Activated CD4-positive, alpha-beta T cell treated with anti-CD3 and anti-CD28 coated beads, Interleukin-2, amount 10 ng/mL, durations not matched to agents 24 days and 14 days (primary cell): ENCODE data around the gene MYO5C. TPM values are rescaled to one million over a fixed set of nuclear protein-coding genes. Genes with fewer than 3 reads are reported as not detected.

Experiments
- DNase-seq: peaks from one replicate; pipeline ENCODE4 v3.0.0; 2022
- H3K27ac Mint-ChIP-seq: one replicate; pipeline ENCODE4 v1.8.0; 2022; ENCODE audit warnings: mild to moderate bottlenecking, mixed read lengths
- H3K27me3 Mint-ChIP-seq: one replicate; pipeline ENCODE4 v1.8.0; 2022; ENCODE audit warnings: mixed read lengths
- H3K36me3 Mint-ChIP-seq: one replicate; pipeline ENCODE4 v1.8.0; 2022; ENCODE audit warnings: low read depth, mild to moderate bottlenecking, mixed read lengths
- H3K4me1 Mint-ChIP-seq: one replicate; pipeline ENCODE4 v1.8.0; 2021; ENCODE audit warnings: mixed read lengths
- H3K4me3 Mint-ChIP-seq: one replicate; pipeline ENCODE4 v1.8.0; 2022; ENCODE audit warnings: mild to moderate bottlenecking, moderate library complexity, mixed read lengths
- H3K9me3 Mint-ChIP-seq: one replicate; pipeline ENCODE4 v1.8.0; 2021; ENCODE audit warnings: mixed read lengths
- intact Hi-C: fragments of 100-400 bp; cut with micrococcal nuclease; formaldehyde crosslinking; loops from one replicate; pipeline ENCODE4 v1.15.1; 2023
- total RNA-seq: library from RNA; stranded (reverse); gene quantifications from 2 replicates; pipeline ENCODE4 v1.2.3, GENCODE V29; 2022

The MYO5C gene
- total RNA-seq, 1 donor from 2014 or later, result 0.30 TPM

- H3K4me1 Mint-ChIP-seq, result peaks cover 24% of the 10 kb centered on the region
- intact Hi-C loops, result no loop called here
Observed at GRCh38 chr15:52220251-52220650, 75.4 kb downstream of the MYO5C start.

GRCh38 chr15:52218816-52219215, 76.8 kb downstream of the MYO5C start:
- no peaks in the 10 kb centered on the region for H3K27me3 Mint-ChIP-seq
- no peak overlapping the region for H3K4me3 Mint-ChIP-seq
- H3K4me1 Mint-ChIP-seq, result peaks cover 23% of the 10 kb centered on the region
- H3K27ac Mint-ChIP-seq, result no peak overlapping the region
- DNase-seq, result no peak
- no peaks in the 10 kb centered on the region for H3K9me3 Mint-ChIP-seq
- intact Hi-C loops, result no loop called here
- H3K36me3 Mint-ChIP-seq, result no peaks in the 10 kb centered on the region

More at GRCh38 chr15:52220251-52220650, 75.4 kb downstream of the MYO5C start:
- DNase-seq, result no peak
- no peak overlapping the region for H3K27ac Mint-ChIP-seq
- no peaks in the 10 kb centered on the region for H3K9me3 Mint-ChIP-seq
- H3K27me3 Mint-ChIP-seq, result no peaks in the 10 kb centered on the region
- H3K36me3 Mint-ChIP-seq, result no peaks in the 10 kb centered on the region
- H3K4me3 Mint-ChIP-seq, result no peak overlapping the region

GRCh38 chr15:52218371-52218770, 77.2 kb downstream of the MYO5C start:
- Mint-ChIP-seq H3K27ac (no peak overlapping the region), H3K4me1 (peaks cover 24% of the 10 kb centered on the region), H3K27me3 (no peaks in the 10 kb centered on the region), H3K4me3 (no peak overlapping the region), H3K9me3 (no peaks in the 10 kb centered on the region), H3K36me3 (no peaks in the 10 kb centered on the region)
- no peak for DNase-seq
- intact Hi-C loops, result no loop called here

GRCh38 chr15:52217186-52217585, 78.4 kb downstream of the MYO5C start:
- H3K36me3 Mint-ChIP-seq, result no peaks in the 10 kb centered on the region
- no peak overlapping the region for H3K4me3 Mint-ChIP-seq
- no peak overlapping the region for H3K27ac Mint-ChIP-seq
- H3K27me3 Mint-ChIP-seq, result peaks cover under 1% of the 10 kb centered on the region
- DNase-seq, result peak; percentile 70
- H3K4me1 Mint-ChIP-seq, result peaks cover 20% of the 10 kb centered on the region
- H3K9me3 Mint-ChIP-seq, result no peaks in the 10 kb centered on the region
- intact Hi-C loops, result no loop called here

GRCh38 chr15:52214553-52214952, 81.1 kb downstream of the MYO5C start:
- Mint-ChIP-seq H3K27me3 (peaks cover 2% of the 10 kb centered on the region), H3K36me3 (no peaks in the 10 kb centered on the region), H3K9me3 (no peaks in the 10 kb centered on the region), H3K4me3 (no peak overlapping the region), H3K27ac (no peak overlapping the region), H3K4me1 (peaks cover 10% of the 10 kb centered on the region)
- no peak for DNase-seq
- intact Hi-C loops, result no loop called here

GRCh38 chr15:52213206-52213605, 82.4 kb downstream of the MYO5C start:
- no peak overlapping the region for H3K27ac Mint-ChIP-seq
- H3K9me3 Mint-ChIP-seq, result no peaks in the 10 kb centered on the region
- no peaks in the 10 kb centered on the region for H3K36me3 Mint-ChIP-seq
- intact Hi-C loops, result no loop called here
- no peak for DNase-seq
- H3K4me3 Mint-ChIP-seq, result no peak overlapping the region
- H3K4me1 Mint-ChIP-seq, result peaks cover 11% of the 10 kb centered on the region
- peaks cover 4% of the 10 kb centered on the region for H3K27me3 Mint-ChIP-seq

GRCh38 chr15:52208306-52208946, 87.2 kb downstream of the MYO5C start:
- H3K4me1 Mint-ChIP-seq, result peaks cover 6% of the 10 kb centered on the region
- no peaks in the 10 kb centered on the region for H3K9me3 Mint-ChIP-seq
- H3K4me3 Mint-ChIP-seq, result no peak overlapping the region
- no peak overlapping the region for H3K27ac Mint-ChIP-seq
- DNase-seq, result peak; percentile 93
- H3K36me3 Mint-ChIP-seq, result no peaks in the 10 kb centered on the region
- peaks cover 4% of the 10 kb centered on the region for H3K27me3 Mint-ChIP-seq
- intact Hi-C loops, result loop anchor here (2.0 kb wide), 2 partner anchors 18 to 26 kb away; no protein-coding TSS in a partner anchor

GRCh38 chr15:52207191-52207590, 88.4 kb downstream of the MYO5C start:
- Mint-ChIP-seq H3K4me3 (no peak overlapping the region), H3K36me3 (no peaks in the 10 kb centered on the region), H3K27ac (no peak overlapping the region), H3K4me1 (peaks cover 4% of the 10 kb centered on the region), H3K9me3 (no peaks in the 10 kb centered on the region), H3K27me3 (peaks cover 3% of the 10 kb centered on the region)
- DNase-seq, result no peak
- intact Hi-C loops, result no loop called here

GRCh38 chr15:52206446-52206845, 89.2 kb downstream of the MYO5C start:
- intact Hi-C loops, result no loop called here
- no peak overlapping the region for H3K4me3 Mint-ChIP-seq
- no peak overlapping the region for H3K27ac Mint-ChIP-seq
- H3K27me3 Mint-ChIP-seq, result peaks cover 2% of the 10 kb centered on the region
- DNase-seq, result no peak
- H3K9me3 Mint-ChIP-seq, result no peaks in the 10 kb centered on the region
- H3K36me3 Mint-ChIP-seq, result no peaks in the 10 kb centered on the region
- peaks cover 2% of the 10 kb centered on the region for H3K4me1 Mint-ChIP-seq

- no peaks in the 10 kb centered on the region for H3K9me3 Mint-ChIP-seq
- no peak overlapping the region for H3K27ac Mint-ChIP-seq
- H3K4me1 Mint-ChIP-seq, result peaks cover 2% of the 10 kb centered on the region
- intact Hi-C loops, result no loop called here
- H3K27me3 Mint-ChIP-seq, result peaks cover 6% of the 10 kb centered on the region
- DNase-seq, result no peak
- no peak overlapping the region for H3K4me3 Mint-ChIP-seq
- no peaks in the 10 kb centered on the region for H3K36me3 Mint-ChIP-seq
Observed at GRCh38 chr15:52204657-52205056, 90.9 kb downstream of the MYO5C start.

- H3K4me1 Mint-ChIP-seq, result no peaks in the 10 kb centered on the region
- no peak for DNase-seq
- H3K36me3 Mint-ChIP-seq, result no peaks in the 10 kb centered on the region
- intact Hi-C loops, result no loop called here
- H3K27ac Mint-ChIP-seq, result no peak overlapping the region
- peaks cover 6% of the 10 kb centered on the region for H3K27me3 Mint-ChIP-seq
- H3K9me3 Mint-ChIP-seq, result no peaks in the 10 kb centered on the region
- no peak overlapping the region for H3K4me3 Mint-ChIP-seq
Observed at GRCh38 chr15:52200831-52201365, 94.7 kb downstream of the MYO5C start.

GRCh38 chr15:52199271-52199670, 96.3 kb downstream of the MYO5C start:
- Mint-ChIP-seq H3K27me3 (peaks cover 8% of the 10 kb centered on the region), H3K27ac (no peak overlapping the region), H3K4me1 (no peaks in the 10 kb centered on the region), H3K4me3 (no peak overlapping the region), H3K36me3 (no peaks in the 10 kb centered on the region), H3K9me3 (no peaks in the 10 kb centered on the region)
- no peak for DNase-seq
- intact Hi-C loops, result no loop called here

GRCh38 chr15:52196891-52197290, 98.7 kb downstream of the MYO5C start:
- DNase-seq, result no peak
- intact Hi-C loops, result no loop called here
- Mint-ChIP-seq H3K27ac (no peak overlapping the region), H3K9me3 (no peaks in the 10 kb centered on the region), H3K27me3 (peaks cover 9% of the 10 kb centered on the region), H3K4me1 (no peaks in the 10 kb centered on the region), H3K4me3 (no peak overlapping the region), H3K36me3 (no peaks in the 10 kb centered on the region)

GRCh38 chr15:52193791-52194190, 101.8 kb downstream of the MYO5C start:
- DNase-seq, result no peak
- no peak overlapping the region for H3K4me3 Mint-ChIP-seq
- no peak overlapping the region for H3K27ac Mint-ChIP-seq
- H3K27me3 Mint-ChIP-seq, result peaks cover 3% of the 10 kb centered on the region
- H3K4me1 Mint-ChIP-seq, result no peaks in the 10 kb centered on the region
- H3K9me3 Mint-ChIP-seq, result no peaks in the 10 kb centered on the region
- no peaks in the 10 kb centered on the region for H3K36me3 Mint-ChIP-seq
- intact Hi-C loops, result no loop called here

- intact Hi-C loops, result no loop called here
- peaks cover 3% of the 10 kb centered on the region for H3K27me3 Mint-ChIP-seq
- H3K9me3 Mint-ChIP-seq, result no peaks in the 10 kb centered on the region
- H3K4me3 Mint-ChIP-seq, result no peak overlapping the region
- no peak for DNase-seq
- H3K4me1 Mint-ChIP-seq, result no peaks in the 10 kb centered on the region
- H3K36me3 Mint-ChIP-seq, result no peaks in the 10 kb centered on the region
- no peak overlapping the region for H3K27ac Mint-ChIP-seq
Observed at GRCh38 chr15:52193321-52193720, 102.3 kb downstream of the MYO5C start.
